Loucy (cell line): ENCODE data around the gene SLC5A11.

Source experiments
- H2AFZ ChIP-seq: fragments of 200-600 bp; sonication (generic); 2 replicates; pipeline ENCODE4 v1.6.0; 2016; ENCODE audit warnings: antibody characterized with exemption, mild to moderate bottlenecking, low read length, moderate library complexity
- H3F3A ChIP-seq: fragments of 200-600 bp; 2 replicates; pipeline ENCODE4 v1.6.0; 2016; ENCODE audit warnings: antibody characterized with exemption, low read depth, mild to moderate bottlenecking
- H3K27me3 ChIP-seq: fragments of 200-600 bp; sonication (generic); 2 replicates; pipeline ENCODE4 v1.6.1; 2014; ENCODE audit warnings: low read length, mild to moderate bottlenecking; ENCODE audit not compliant: insufficient read depth, poor library complexity, severe bottlenecking
- H3K36me3 ChIP-seq: fragments of 200-600 bp; sonication (generic); 2 replicates; pipeline ENCODE4 v1.6.1; 2016; ENCODE audit warnings: low read length; ENCODE audit not compliant: insufficient read depth
- H3K4me1 ChIP-seq: fragments of 200-600 bp; sonication (generic); 2 replicates; pipeline ENCODE4 v1.5.1; 2014; ENCODE audit warnings: low read length, mild to moderate bottlenecking; ENCODE audit not compliant: insufficient read depth, poor library complexity, severe bottlenecking
- H3K4me2 ChIP-seq: fragments of 200-600 bp; sonication (generic); 2 replicates; pipeline ENCODE4 v1.6.0; 2014; ENCODE audit warnings: antibody characterized with exemption, low read length, low read depth, mild to moderate bottlenecking; ENCODE audit not compliant: poor library complexity, severe bottlenecking
- H3K4me3 ChIP-seq: fragments of 200-600 bp; sonication (generic); 2 replicates; pipeline ENCODE4 v1.5.1; 2014; ENCODE audit warnings: low read length, mild to moderate bottlenecking, mixed read lengths; ENCODE audit not compliant: poor library complexity, severe bottlenecking
- H3K79me2 ChIP-seq: fragments of 200-600 bp; sonication (generic); 2 replicates; pipeline ENCODE4 v1.6.1; 2014; ENCODE audit warnings: low read length; ENCODE audit not compliant: insufficient read depth
- H3K9ac ChIP-seq: fragments of 200-600 bp; sonication (generic); 2 replicates; pipeline ENCODE4 v1.6.0; 2014; ENCODE audit warnings: mild to moderate bottlenecking, low read depth, low read length, moderate library complexity; ENCODE audit not compliant: poor library complexity, severe bottlenecking
- H3K9me2 ChIP-seq: fragments of 200-600 bp; sonication (generic); replicated peaks from 2 replicates; pipeline ENCODE4 v1.6.1; 2016; ENCODE audit warnings: low read depth, low read length, mixed read lengths
- H3K9me3 ChIP-seq: fragments of 200-600 bp; sonication (generic); 2 replicates; pipeline ENCODE4 v1.6.1; 2014; ENCODE audit warnings: mild to moderate bottlenecking, antibody characterized with exemption, low read length, low read depth; ENCODE audit not compliant: insufficient read depth
- H4K20me1 ChIP-seq: fragments of 200-600 bp; sonication (generic); 2 replicates; pipeline ENCODE4 v1.6.0; 2014; ENCODE audit warnings: antibody characterized with exemption, low read length, mild to moderate bottlenecking; ENCODE audit not compliant: insufficient read depth, poor library complexity, severe bottlenecking
- CTCF ChIP-seq: fragments of 200-600 bp; sonication (generic); conservative IDR thresholded peaks from 2 replicates; pipeline ENCODE4 v1.5.1; 2014; ENCODE audit warnings: mild to moderate bottlenecking, antibody characterized with exemption, low read length
- EZH2phosphoT487 ChIP-seq: fragments of 200-600 bp; IDR thresholded peaks from 2 replicates; pipeline ENCODE4 v1.6.1; 2018; ENCODE audit warnings: antibody characterized with exemption, mild to moderate bottlenecking, moderate library complexity, borderline replicate concordance

SLC5A11 gene

GRCh38 chr16:24953306-24953705, 107.5 kb downstream of the SLC5A11 start:
- peaks cover 63% of the 10 kb centered on the region; the same call in 1 of the 2 replicates for H3K36me3 ChIP-seq
- H4K20me1 ChIP-seq: no peaks in the 10 kb centered on the region

GRCh38 chr16:24953721-24954120, 108.0 kb downstream of the SLC5A11 start:
- no peaks in the 10 kb centered on the region for H3K4me1 ChIP-seq
- no peaks in the 10 kb centered on the region for H3K9me2 ChIP-seq
- peaks cover 64% of the 10 kb centered on the region; the same call in 1 of the 2 replicates for H3K36me3 ChIP-seq
- TF ChIP-seq CTCF: no peak
- TF ChIP-seq EZH2phosphoT487: no peak
- H3K4me3 ChIP-seq: no peak overlapping the region
- no peak overlapping the region for H3K4me2 ChIP-seq
- no peak overlapping the region for H3K9ac ChIP-seq
- H3K27me3 ChIP-seq: no peaks in the 10 kb centered on the region
- no peaks in the 10 kb centered on the region for H3K79me2 ChIP-seq
- no peaks in the 10 kb centered on the region for H4K20me1 ChIP-seq
- H3K9me3 ChIP-seq: no peaks in the 10 kb centered on the region
- no peak overlapping the region for H2AFZ ChIP-seq
- no peaks in the 10 kb centered on the region for H3F3A ChIP-seq

More at GRCh38 chr16:24953306-24953705, 107.5 kb downstream of the SLC5A11 start:
- Histone ChIP-seq H3K4me3 (no peak overlapping the region), H3K9ac (no peak overlapping the region), H3K9me2 (no peaks in the 10 kb centered on the region), H3K4me1 (no peaks in the 10 kb centered on the region), H3K79me2 (no peaks in the 10 kb centered on the region), H3K4me2 (no peak overlapping the region), H3K9me3 (no peaks in the 10 kb centered on the region), H2AFZ (no peak overlapping the region), H3K27me3 (no peaks in the 10 kb centered on the region), H3F3A (no peaks in the 10 kb centered on the region)
- TF ChIP-seq EZH2phosphoT487: no peak
- no peak for TF ChIP-seq CTCF

GRCh38 chr16:24954137-24954536, 108.4 kb downstream of the SLC5A11 start:
- H3K4me3 ChIP-seq: no peak overlapping the region
- H3K9me3 ChIP-seq: no peaks in the 10 kb centered on the region
- H3K4me1 ChIP-seq: no peaks in the 10 kb centered on the region
- H4K20me1 ChIP-seq: no peaks in the 10 kb centered on the region
- H3F3A ChIP-seq: no peaks in the 10 kb centered on the region
- no peak overlapping the region for H3K4me2 ChIP-seq
- no peak overlapping the region for H2AFZ ChIP-seq
- TF ChIP-seq CTCF (no peak), EZH2phosphoT487 (no peak)
- no peaks in the 10 kb centered on the region for H3K79me2 ChIP-seq
- H3K9me2 ChIP-seq: no peaks in the 10 kb centered on the region
- H3K27me3 ChIP-seq: no peaks in the 10 kb centered on the region
- no peak overlapping the region for H3K9ac ChIP-seq
- H3K36me3 ChIP-seq: peaks cover 65% of the 10 kb centered on the region; the same call in 1 of the 2 replicates
